Duodenal mucosa (tissue), 2 donors: ENCODE measurements around the gene CLDN20.
"Not testable (repeated sequence)": the region's sequence is repeated elsewhere in the genome, so short reads cannot be mapped to it uniquely, and the experiment has no call there.

Experiments
- H3K27ac ChIP-seq: one replicate; pipeline ENCODE4 v1.7.0; 2013; ENCODE audit warnings: low read depth, low read length
- H3K27me3 ChIP-seq, 2 donors: one replicate each; pipeline ENCODE4 v1.7.0; 2013; ENCODE audit warnings: low read length in 2 of 2, control low read depth in 1 of 2; ENCODE audit not compliant: insufficient read depth in 2 of 2, control insufficient read depth in 1 of 2
- H3K36me3 ChIP-seq, 2 donors: one replicate each; pipeline ENCODE4 v1.7.0; 2013; ENCODE audit warnings: low read length in 2 of 2, control low read depth in 1 of 2; ENCODE audit not compliant: insufficient read depth in 2 of 2, control insufficient read depth in 1 of 2
- H3K4me1 ChIP-seq, 2 donors: one replicate each; pipeline ENCODE4 v1.7.0; 2013; ENCODE audit warnings: low read length in 2 of 2, control low read depth in 1 of 2; ENCODE audit not compliant: insufficient read depth in 2 of 2, control insufficient read depth in 1 of 2
- H3K4me3 ChIP-seq, 2 donors: one replicate each; pipeline ENCODE4 v1.7.0; 2013; ENCODE audit warnings: low read length in 2 of 2, low read depth in 1 of 2
- H3K9ac ChIP-seq, 2 donors: one replicate each; pipeline ENCODE4 v1.7.0; 2013; ENCODE audit warnings: low read length in 2 of 2, low read depth in 1 of 2
- H3K9me3 ChIP-seq, 2 donors: one replicate each; pipeline ENCODE4 v1.7.0; 2013; ENCODE audit warnings: low read length in 2 of 2, control low read depth in 1 of 2; ENCODE audit not compliant: control insufficient read depth in 1 of 2

The CLDN20 gene

GRCh38 chr6:155301867-155302266, 38.1 kb downstream of the CLDN20 start:
- H3K36me3 ChIP-seq, result peaks cover 11 to 24% of the 10 kb centered on the region in 2 donors
- H3K27me3 ChIP-seq, result no peaks in the 10 kb centered on the region
- no peak overlapping the region for H3K9ac ChIP-seq
- no peak overlapping the region for H3K4me3 ChIP-seq
- H3K27ac ChIP-seq, result no peak overlapping the region
- H3K9me3 ChIP-seq, result no peaks in the 10 kb centered on the region
- no peaks in the 10 kb centered on the region for H3K4me1 ChIP-seq

GRCh38 chr6:155303361-155303870, 39.6 kb downstream of the CLDN20 start:
- Histone ChIP-seq H3K9me3 (no peaks in the 10 kb centered on the region), H3K4me3 (no peak overlapping the region), H3K36me3 (peaks cover 4 to 28% of the 10 kb centered on the region in 2 donors), H3K9ac (no peak overlapping the region), H3K27ac (no peak overlapping the region), H3K27me3 (no peaks in the 10 kb centered on the region), H3K4me1 (no peaks in the 10 kb centered on the region)

GRCh38 chr6:155306958-155307357, 43.1 kb downstream of the CLDN20 start:
- H3K9ac ChIP-seq, result no peak overlapping the region
- H3K27me3 ChIP-seq, result no peaks in the 10 kb centered on the region
- H3K36me3 ChIP-seq, result peaks cover 10 to 18% of the 10 kb centered on the region in 2 donors

GRCh38 chr6:155309150-155309549, 45.3 kb downstream of the CLDN20 start:
- Histone ChIP-seq H3K9me3 (no peaks in the 10 kb centered on the region), H3K27me3 (no peaks in the 10 kb centered on the region), H3K36me3 (peaks cover 7 to 10% of the 10 kb centered on the region in 2 donors), H3K9ac (no peak overlapping the region), H3K4me3 (no peak overlapping the region), H3K27ac (no peak overlapping the region), H3K4me1 (no peaks in the 10 kb centered on the region)

More at GRCh38 chr6:155306958-155307357, 43.1 kb downstream of the CLDN20 start:
- Histone ChIP-seq H3K4me3 (no peak overlapping the region), H3K4me1 (no peaks in the 10 kb centered on the region), H3K27ac (no peak overlapping the region), H3K9me3 (no peaks in the 10 kb centered on the region)

GRCh38 chr6:155310596-155310995, 46.8 kb downstream of the CLDN20 start:
- H3K4me1 ChIP-seq, result peaks cover 4% of the 10 kb centered on the region in 2 donors
- H3K4me3 ChIP-seq, result no peak overlapping the region
- no peaks in the 10 kb centered on the region for H3K27me3 ChIP-seq
- no peak overlapping the region for H3K9ac ChIP-seq
- peaks cover 7 to 10% of the 10 kb centered on the region in 2 donors for H3K36me3 ChIP-seq
- no peaks in the 10 kb centered on the region for H3K9me3 ChIP-seq
- no peak overlapping the region for H3K27ac ChIP-seq

GRCh38 chr6:155311086-155311485, 47.3 kb downstream of the CLDN20 start:
- no peaks in the 10 kb centered on the region for H3K9me3 ChIP-seq
- no peak overlapping the region for H3K27ac ChIP-seq
- H3K4me3 ChIP-seq, result no peak overlapping the region
- H3K36me3 ChIP-seq, result peaks cover 7% of the 10 kb centered on the region in 2 donors
- no peaks in the 10 kb centered on the region for H3K27me3 ChIP-seq
- no peak overlapping the region for H3K9ac ChIP-seq
- peaks cover 4% of the 10 kb centered on the region in 2 donors for H3K4me1 ChIP-seq

GRCh38 chr6:155311583-155311982, 47.8 kb downstream of the CLDN20 start:
- Histone ChIP-seq H3K27me3 (no peaks in the 10 kb centered on the region), H3K36me3 (peaks cover 5 to 7% of the 10 kb centered on the region in 2 donors), H3K9me3 (no peaks in the 10 kb centered on the region), H3K27ac (no peak overlapping the region), H3K4me1 (peaks cover 4% of the 10 kb centered on the region in 2 donors), H3K9ac (no peak overlapping the region), H3K4me3 (no peak overlapping the region)

- H3K27ac ChIP-seq, H3K27me3 ChIP-seq, H3K9me3 ChIP-seq, H3K9ac ChIP-seq, H3K4me1 ChIP-seq, H3K4me3 ChIP-seq, H3K36me3 ChIP-seq: not testable (repeated sequence)
These were observed 49.1 kb downstream of the CLDN20 start for GRCh38 chr6:155312950-155313349.

GRCh38 chr6:155313602-155314091, 49.8 kb downstream of the CLDN20 start:
- peak overlapping the region; percentile 97 to 99 for H3K9ac ChIP-seq
- H3K27me3 ChIP-seq, result no peaks in the 10 kb centered on the region
- H3K4me3 ChIP-seq, result peak overlapping the region; percentile 99
- peak overlapping the region; percentile 58 for H3K27ac ChIP-seq
- no peaks in the 10 kb centered on the region for H3K9me3 ChIP-seq
- H3K36me3 ChIP-seq, result peaks cover 0 to 5% of the 10 kb centered on the region in 2 donors
- H3K4me1 ChIP-seq, result peaks cover 4% of the 10 kb centered on the region in 2 donors

GRCh38 chr6:155314092-155314772, 50.4 kb downstream of the CLDN20 start, which contains the start of gene TFB1M:
Gene TFB1M (minus strand): TSS chr6:155314484. CDS start chr6:155314428, 56 bp downstream.
- H3K36me3 ChIP-seq, result peaks cover 0 to 4% of the 10 kb centered on the region in 2 donors
- no peaks in the 10 kb centered on the region for H3K27me3 ChIP-seq
- no peaks in the 10 kb centered on the region for H3K9me3 ChIP-seq
- H3K4me3 ChIP-seq, result peak within 1 kb of the TSS; percentile 99
- H3K27ac ChIP-seq, result peak within 1 kb of the TSS; percentile 65
- peaks cover 4% of the 10 kb centered on the region in 2 donors for H3K4me1 ChIP-seq
- peak within 1 kb of the TSS; percentile 97 to 99 for H3K9ac ChIP-seq
